Mucosa of stomach (tissue), 1 donor: ENCODE measurements around the gene CCDC71.

Experiments used
- H3K27me3 ChIP-seq: one replicate; pipeline ENCODE4 v1.7.0; 2013; ENCODE audit warnings: mild to moderate bottlenecking, low read length; ENCODE audit not compliant: control insufficient read depth, insufficient read depth
- H3K36me3 ChIP-seq: one replicate; pipeline ENCODE4 v1.7.0; 2013; ENCODE audit warnings: low read length; ENCODE audit not compliant: control insufficient read depth, insufficient read depth
- H3K4me1 ChIP-seq: one replicate; pipeline ENCODE4 v1.7.0; 2013; ENCODE audit warnings: mild to moderate bottlenecking, low read length; ENCODE audit not compliant: control insufficient read depth, insufficient read depth
- H3K4me3 ChIP-seq: one replicate; pipeline ENCODE4 v1.7.0; 2013; ENCODE audit warnings: low read length
- H3K9ac ChIP-seq: one replicate; pipeline ENCODE4 v1.7.0; 2013; ENCODE audit warnings: mild to moderate bottlenecking, low read length, moderate library complexity
- H3K9me3 ChIP-seq: one replicate; pipeline ENCODE4 v1.7.0; 2013; ENCODE audit warnings: mild to moderate bottlenecking, low read length, moderate library complexity; ENCODE audit not compliant: control insufficient read depth
- donor health status: Pancreatic carcinoma.

CCDC71 gene

DNA sequence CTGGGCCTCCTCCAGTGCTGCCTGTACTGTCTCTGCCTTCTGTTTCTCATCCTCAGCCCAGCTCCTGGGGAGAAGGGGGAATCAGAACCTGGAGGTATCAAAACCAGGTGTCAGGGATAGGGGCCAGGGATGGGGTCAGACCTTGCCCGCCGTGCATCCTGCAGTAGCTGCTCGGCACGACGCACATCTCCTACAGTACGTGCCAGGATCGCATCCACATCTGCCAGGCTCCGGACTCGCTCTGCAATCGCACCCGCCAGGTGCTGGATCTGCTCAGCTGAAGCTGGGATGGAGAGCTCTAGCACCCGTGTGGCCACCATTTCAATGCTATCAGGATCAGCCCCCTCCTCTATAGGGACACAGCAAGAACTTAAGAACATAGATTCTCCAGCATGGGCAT lies 44.1 kb downstream of the CCDC71 start:
- H3K4me1 ChIP-seq = peaks cover 14% of the 10 kb centered on the region
- H3K36me3 ChIP-seq = peaks cover 18% of the 10 kb centered on the region
- no peaks in the 10 kb centered on the region for H3K27me3 ChIP-seq
- H3K9ac ChIP-seq = no peak overlapping the region
- H3K9me3 ChIP-seq = no peaks in the 10 kb centered on the region
- H3K4me3 ChIP-seq = no peak overlapping the region

- Histone ChIP-seq H3K4me1 (peaks cover 14% of the 10 kb centered on the region), H3K27me3 (no peaks in the 10 kb centered on the region), H3K4me3 (no peak overlapping the region), H3K9ac (no peak overlapping the region), H3K36me3 (peaks cover 26% of the 10 kb centered on the region), H3K9me3 (no peaks in the 10 kb centered on the region)
These were observed 44.9 kb downstream of the CCDC71 start for GRCh38 chr3:49121132-49121736.

GRCh38 chr3:49120438-49121131 lies 45.5 kb downstream of the CCDC71 start, which contains the start of gene USP19:
USP19 (minus strand) TSS chr3:49120823; CDS start chr3:49119145, 1,678 bp downstream.
- H3K4me3 ChIP-seq = peak within 1 kb of the TSS; percentile 40
- no peaks in the 10 kb centered on the region for H3K9me3 ChIP-seq
- H3K4me1 ChIP-seq = peaks cover 14% of the 10 kb centered on the region
- peak within 1 kb of the TSS; percentile 80 for H3K9ac ChIP-seq
- H3K36me3 ChIP-seq = peaks cover 29% of the 10 kb centered on the region
- H3K27me3 ChIP-seq = no peaks in the 10 kb centered on the region

GRCh38 chr3:49120096-49120437 lies 46.1 kb downstream of the CCDC71 start:
- no peaks in the 10 kb centered on the region for H3K9me3 ChIP-seq
- peak overlapping the region; percentile 40 for H3K4me3 ChIP-seq
- H3K9ac ChIP-seq = peak overlapping the region; percentile 80
- H3K4me1 ChIP-seq = peaks cover 14% of the 10 kb centered on the region
- no peaks in the 10 kb centered on the region for H3K27me3 ChIP-seq
- H3K36me3 ChIP-seq = peaks cover 34% of the 10 kb centered on the region

DNA sequence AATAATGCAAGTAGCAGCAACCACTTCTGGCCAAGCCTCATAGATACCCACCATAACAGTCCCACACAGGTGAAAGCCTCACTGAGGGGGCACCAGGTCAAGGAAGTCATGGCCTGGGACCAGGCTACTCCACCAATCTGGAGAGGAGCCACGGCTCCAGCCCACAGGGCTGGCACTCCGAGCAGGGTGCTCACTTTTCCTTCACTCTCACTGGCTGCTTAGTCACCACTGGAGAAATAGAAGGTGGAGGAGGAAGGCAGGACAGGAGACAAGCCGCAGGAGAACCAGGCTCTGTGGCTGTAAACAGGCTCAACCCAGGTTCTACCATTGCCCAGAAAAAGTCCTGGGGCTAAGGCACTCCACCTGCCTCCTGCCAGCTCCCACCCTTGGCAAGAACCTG lies 46.7 kb downstream of the CCDC71 start:
- Histone ChIP-seq H3K9me3 (no peaks in the 10 kb centered on the region), H3K9ac (peak overlapping the region; percentile 80), H3K4me3 (peak overlapping the region; percentile 40), H3K27me3 (no peaks in the 10 kb centered on the region), H3K4me1 (peaks cover 14% of the 10 kb centered on the region), H3K36me3 (peaks cover 36% of the 10 kb centered on the region)

GRCh38 chr3:49119036-49119435 lies 47.1 kb downstream of the CCDC71 start:
- Histone ChIP-seq H3K27me3 (no peaks in the 10 kb centered on the region), H3K9ac (peak overlapping the region; percentile 80), H3K4me1 (peaks cover 14% of the 10 kb centered on the region), H3K36me3 (peaks cover 37% of the 10 kb centered on the region), H3K9me3 (no peaks in the 10 kb centered on the region), H3K4me3 (no peak overlapping the region)
